CD4-positive, alpha-beta T cell (primary cell): Measurements from ENCODE around the gene RIC8A. TPM values are rescaled to one million over a fixed set of nuclear protein-coding genes. Genes with fewer than 3 reads are reported as not detected.

Source experiments
- ATAC-seq: fragments of 200-7000 bp; cut with Tn5 transposase; one replicate; pipeline ENCODE4 v1.10.0; 2022; ENCODE audit warnings: mild to moderate bottlenecking; ENCODE audit not compliant: poor library complexity
- CTCF ChIA-PET: fragments of 350-600 bp; sonication (Branson Sonifier 250); formaldehyde crosslinking; loops from one replicate; lab custom pipeline; 2021; ENCODE audit warnings: antibody characterized with exemption, inconsistent platforms; lab: Charles Lee
- POLR2A ChIA-PET: fragments of 350-600 bp; sonication (Branson Sonifier 250); formaldehyde crosslinking; loops from one replicate; lab custom pipeline; 2021; ENCODE audit warnings: antibody characterized with exemption, inconsistent platforms; lab: Charles Lee
- DNase-seq, 14 experiments: peaks; one replicate each; pipeline ENCODE4 v3.0.0-alpha.2; 2013 to 2020; ENCODE audit warnings: mixed read lengths in 2 of 14
- H3K27ac ChIP-seq, 2 donors: one replicate each; pipeline versions ENCODE4 v1.5.1 to v1.7.0; 2013; ENCODE audit warnings: low read length in 2 of 2, low read depth in 1 of 2, mild to moderate bottlenecking in 1 of 2
- H3K27me3 ChIP-seq, 2 experiments: 1 replicate in 1 of 2; 2 replicates in 1 of 2; pipeline versions ENCODE4 v1.6.1 to v1.7.0; 2013; ENCODE audit warnings: low read length in 2 of 2, control low read depth in 1 of 2, mild to moderate bottlenecking in 1 of 2, moderate library complexity in 1 of 2; ENCODE audit not compliant: insufficient read depth in 2 of 2, control insufficient read depth in 1 of 2
- H3K36me3 ChIP-seq: one replicate; pipeline ENCODE4 v1.6.1; 2013; ENCODE audit warnings: low read length, control low read depth; ENCODE audit not compliant: insufficient read depth
- H3K4me1 ChIP-seq: one replicate; pipeline ENCODE4 v1.6.1; 2013; ENCODE audit warnings: low read length, control low read depth; ENCODE audit not compliant: insufficient read depth
- H3K4me3 ChIP-seq: one replicate; pipeline ENCODE4 v1.5.1; 2013; ENCODE audit warnings: mild to moderate bottlenecking, low read length, moderate library complexity
- H3K9me3 ChIP-seq, 2 experiments: 1 replicate in 1 of 2; 2 replicates in 1 of 2; pipeline versions ENCODE4 v1.6.1 to v1.7.0; 2013; ENCODE audit warnings: low read length in 2 of 2, mild to moderate bottlenecking in 2 of 2, control low read depth in 1 of 2, moderate library complexity in 1 of 2; ENCODE audit not compliant: control insufficient read depth in 1 of 2, insufficient read depth in 1 of 2
- H3K27ac Mint-ChIP-seq: one replicate; pipeline ENCODE4 v1.8.0; 2020; ENCODE audit warnings: mixed read lengths
- H3K27me3 Mint-ChIP-seq: one replicate; pipeline ENCODE4 v1.8.0; 2021; ENCODE audit warnings: mixed read lengths
- H3K36me3 Mint-ChIP-seq: one replicate; pipeline ENCODE4 v1.8.0; 2021; ENCODE audit warnings: low read depth, mixed read lengths
- H3K4me1 Mint-ChIP-seq: one replicate; pipeline ENCODE4 v1.8.0; 2021; ENCODE audit warnings: low read depth, mixed read lengths
- H3K4me3 Mint-ChIP-seq: one replicate; pipeline ENCODE4 v1.8.0; 2020; ENCODE audit warnings: mild to moderate bottlenecking, mixed read lengths
- H3K9me3 Mint-ChIP-seq: one replicate; pipeline ENCODE4 v1.8.0; 2020; ENCODE audit warnings: mixed read lengths
- CTCF ChIP-seq: fragments of 200-600 bp; IDR thresholded peaks from one replicate; pipeline ENCODE4 v1.8.0; 2022; ENCODE audit warnings: antibody characterized with exemption, mild to moderate bottlenecking
- intact Hi-C, 2 experiments: fragments of 100-400 bp; cut with DNase I in 1 of 2; cut with micrococcal nuclease in 1 of 2; formaldehyde crosslinking; loops; one replicate each; pipeline versions ENCODE4 v1.15.1 to v1.9.0; 2023 to 2025; cut with DNase I, micrococcal nuclease
- total RNA-seq, 174 experiments: library from RNA in 2 of 174; stranded (reverse) in 2 of 174; gene quantifications; one replicate each; pipeline ENCODE4 v1.2.3 and lab custom pipeline; 2021 to 2026

RIC8A gene
- total RNA-seq, 2 experiments from 2014 or later = 99.6 to 104 TPM

DNA sequence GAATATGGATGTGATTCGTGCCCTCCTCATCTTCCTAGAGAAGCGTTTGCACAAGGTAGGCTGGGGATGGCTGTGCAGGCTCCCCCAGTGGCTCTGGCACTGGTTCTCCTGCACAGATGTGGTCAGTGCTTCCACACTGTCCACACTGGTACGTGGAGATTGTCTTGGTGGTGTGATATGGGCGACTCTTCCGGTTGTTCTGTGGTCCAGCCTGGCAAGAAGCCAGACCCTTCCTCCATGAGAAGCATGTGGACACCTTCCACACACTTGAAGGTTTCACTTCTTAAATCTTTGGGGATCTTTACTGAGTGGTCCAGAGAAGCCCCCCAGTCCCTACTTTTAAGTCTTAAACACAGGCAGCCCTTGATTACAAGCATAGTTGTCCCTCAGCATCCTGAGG lies 3.8 kb downstream of the RIC8A start:
- H3K27me3 ChIP-seq = no peaks in the 10 kb centered on the region
- intact Hi-C loops = loop anchor here in 1 of 2 experiments (10.0 kb wide), 1 partner anchor 1534 kb away; no protein-coding TSS in a partner anchor
- Mint-ChIP-seq H3K4me1 (peaks cover 28% of the 10 kb centered on the region), H3K9me3 (no peaks in the 10 kb centered on the region), H3K36me3 (peaks cover 93% of the 10 kb centered on the region), H3K4me3 (peak overlapping the region; percentile 75), H3K27ac (peak overlapping the region; percentile 76), H3K27me3 (no peaks in the 10 kb centered on the region)
- ChIA-PET CTCF (no interaction called here), POLR2A (no interaction called here)
- H3K4me3 ChIP-seq = no peak overlapping the region
- H3K36me3 ChIP-seq = peaks cover 67% of the 10 kb centered on the region
- H3K27ac ChIP-seq = no peak overlapping the region
- no peak for TF ChIP-seq CTCF
- no peak for ATAC-seq
- H3K4me1 ChIP-seq = peaks cover 39% of the 10 kb centered on the region
- no peak for DNase-seq
- no peaks in the 10 kb centered on the region for H3K9me3 ChIP-seq

DNA sequence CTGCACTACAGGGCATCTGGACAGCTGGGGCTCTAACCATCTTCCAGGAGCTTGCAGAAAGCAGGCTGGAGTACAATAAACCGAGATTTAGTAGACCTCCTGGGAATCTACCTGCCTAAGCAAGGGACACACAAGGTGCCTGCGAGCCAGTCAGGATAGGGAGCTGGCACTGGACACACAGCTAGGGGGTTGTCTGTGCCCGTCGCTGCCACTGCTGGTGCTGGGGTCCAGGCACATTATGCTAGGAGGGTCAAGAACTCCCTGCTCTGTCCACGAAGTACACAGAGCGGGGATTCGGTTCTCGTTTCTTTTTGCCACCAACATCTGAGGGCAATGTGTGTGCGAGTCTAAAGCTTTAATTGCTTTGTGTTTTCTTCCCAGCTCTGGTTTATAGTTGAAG lies 4.2 kb downstream of the RIC8A start:
- ChIA-PET CTCF (no interaction called here), POLR2A (no interaction called here)
- DNase-seq (no peak), ATAC-seq (no peak)
- Histone ChIP-seq H3K4me1 (peaks cover 34% of the 10 kb centered on the region), H3K9me3 (no peaks in the 10 kb centered on the region), H3K36me3 (peaks cover 71% of the 10 kb centered on the region), H3K4me3 (no peak overlapping the region), H3K27me3 (no peaks in the 10 kb centered on the region), H3K27ac (no peak overlapping the region)
- H3K27me3 Mint-ChIP-seq = no peaks in the 10 kb centered on the region
- peaks cover 25% of the 10 kb centered on the region for H3K4me1 Mint-ChIP-seq
- no peak for TF ChIP-seq CTCF
- H3K4me3 Mint-ChIP-seq = peak overlapping the region; percentile 75
- peak overlapping the region; percentile 76 for H3K27ac Mint-ChIP-seq
- peaks cover 90% of the 10 kb centered on the region for H3K36me3 Mint-ChIP-seq
- H3K9me3 Mint-ChIP-seq = no peaks in the 10 kb centered on the region
- intact Hi-C loops = loop anchor here in 1 of 2 experiments (10.0 kb wide), 1 partner anchor 1533 kb away; no protein-coding TSS in a partner anchor

GRCh38 chr11:212150-213100 lies 4.9 kb downstream of the RIC8A start:
- peaks cover 71% of the 10 kb centered on the region for H3K36me3 ChIP-seq
- no peak overlapping the region for H3K27ac Mint-ChIP-seq
- POLR2A ChIA-PET = no interaction called here
- no peaks in the 10 kb centered on the region for H3K27me3 ChIP-seq
- H3K27ac ChIP-seq = no peak overlapping the region
- peaks cover 21% of the 10 kb centered on the region for H3K4me1 Mint-ChIP-seq
- intact Hi-C loops = loop anchor here in 1 of 2 experiments (10.0 kb wide), 1 partner anchor 1532 kb away; no protein-coding TSS in a partner anchor
- H3K9me3 ChIP-seq = no peaks in the 10 kb centered on the region
- H3K4me1 ChIP-seq = peaks cover 33% of the 10 kb centered on the region
- DNase-seq (peak in 1 of 14 experiments; percentile 19), ATAC-seq (no peak)
- H3K4me3 ChIP-seq = no peak overlapping the region
- no peak for TF ChIP-seq CTCF
- peaks cover 83% of the 10 kb centered on the region for H3K36me3 Mint-ChIP-seq
- CTCF ChIA-PET = no interaction called here
- H3K9me3 Mint-ChIP-seq = no peaks in the 10 kb centered on the region
- H3K27me3 Mint-ChIP-seq = no peaks in the 10 kb centered on the region
- peak overlapping the region; percentile 30 for H3K4me3 Mint-ChIP-seq
